Neural cell (in vitro differentiated cells): ENCODE data around the gene PRR5L. TPM values are rescaled to one million over a fixed set of nuclear protein-coding genes. Genes with fewer than 3 reads are reported as not detected.

Experiments used
- H2AFZ ChIP-seq: fragments of 200-600, 300-800 bp; sonication (generic), shearing (Covaris generic); 2 replicates; pipeline ENCODE4 v1.6.0; 2014; ENCODE audit warnings: low read depth, mild to moderate bottlenecking, antibody characterized with exemption, low read length, moderate library complexity
- H3F3A ChIP-seq: fragments of 200-600 bp; shearing (Covaris generic); 2 replicates; pipeline ENCODE4 v1.6.1; 2016; ENCODE audit warnings: mild to moderate bottlenecking, moderate library complexity, mixed read lengths, antibody characterized with exemption, low read length; ENCODE audit not compliant: insufficient read depth, poor library complexity, severe bottlenecking
- H3K27ac ChIP-seq: fragments of 200-600, 300-800 bp; sonication (generic), shearing (Covaris generic); 2 replicates; pipeline ENCODE4 v1.5.1; 2014; ENCODE audit warnings: mild to moderate bottlenecking, low read length, moderate library complexity
- H3K27me3 ChIP-seq: fragments of 300-800, 200-600 bp; sonication (generic), shearing (Covaris generic); 2 replicates; pipeline ENCODE4 v1.6.0; 2014; ENCODE audit warnings: mild to moderate bottlenecking, low read depth, low read length, moderate library complexity; ENCODE audit not compliant: insufficient read depth
- H3K36me3 ChIP-seq: fragments of 300-800, 200-600 bp; sonication (generic), shearing (Covaris generic); 2 replicates; pipeline ENCODE4 v1.5.1; 2014; ENCODE audit warnings: mild to moderate bottlenecking, antibody characterized with exemption, low read length, moderate library complexity; ENCODE audit not compliant: insufficient read depth
- H3K4me2 ChIP-seq: fragments of 300-800, 200-600 bp; sonication (generic), shearing (Covaris generic); 2 replicates; pipeline ENCODE4 v1.6.0; 2014; ENCODE audit warnings: mild to moderate bottlenecking, low read length
- H3K4me3 ChIP-seq: fragments of 300-800, 200-600 bp; sonication (generic), shearing (Covaris generic); 2 replicates; pipeline ENCODE4 v1.5.1; 2014; ENCODE audit warnings: mild to moderate bottlenecking, low read length, moderate library complexity
- H3K79me2 ChIP-seq: fragments of 200-600 bp; shearing (Covaris generic); replicated peaks from 2 replicates; pipeline ENCODE4 v1.6.0; 2014; ENCODE audit warnings: mild to moderate bottlenecking, low read length, moderate library complexity; ENCODE audit not compliant: insufficient read depth
- H3K9ac ChIP-seq: fragments of 300-800, 200-600 bp; sonication (generic), shearing (Covaris generic); 2 replicates; pipeline ENCODE4 v1.6.1; 2016; ENCODE audit warnings: mild to moderate bottlenecking, low read length, mixed read lengths
- H3K9me2 ChIP-seq: fragments of 200-600 bp; shearing (Covaris generic); 2 replicates; pipeline ENCODE4 v1.6.1; 2016; ENCODE audit warnings: mild to moderate bottlenecking, low read length, mixed read lengths; ENCODE audit not compliant: insufficient read depth
- H3K9me3 ChIP-seq: fragments of 200-600, 300-800 bp; sonication (generic), shearing (Covaris generic); 2 replicates; pipeline ENCODE4 v1.6.1; 2016; ENCODE audit warnings: mild to moderate bottlenecking, mixed run types, low read length, moderate library complexity, mixed read lengths
- H4K20me1 ChIP-seq: fragments of 200-600 bp; shearing (Covaris generic); 2 replicates; pipeline ENCODE4 v1.6.1; 2016; ENCODE audit warnings: mild to moderate bottlenecking, mixed run types; ENCODE audit not compliant: insufficient read depth
- CTCF ChIP-seq: fragments of 450-650 bp; IDR thresholded peaks from 2 replicates; pipeline ENCODE4 v1.5.1; 2014; ENCODE audit warnings: antibody characterized with exemption, mild to moderate bottlenecking, moderate library complexity; ENCODE audit not compliant: poor library complexity, severe bottlenecking
- EP300 ChIP-seq: fragments of 450-650 bp; conservative IDR thresholded peaks from 2 replicates; pipeline ENCODE4 v1.6.1; 2014; ENCODE audit warnings: antibody characterized with exemption, mild to moderate bottlenecking, moderate library complexity; ENCODE audit not compliant: poor library complexity, severe bottlenecking
- EZH2 ChIP-seq: fragments of 200-600, 300-800 bp; shearing (Covaris generic), sonication (generic); IDR thresholded peaks from 2 replicates; pipeline ENCODE4 v1.6.1; 2014; ENCODE audit warnings: antibody characterized with exemption, low read length, borderline replicate concordance, mild to moderate bottlenecking; ENCODE audit not compliant: insufficient read depth, poor library complexity, severe bottlenecking
- MXI1 ChIP-seq: fragments of 450-650 bp; conservative IDR thresholded peaks from 2 replicates; pipeline ENCODE4 v1.6.1; 2014; ENCODE audit warnings: antibody characterized with exemption, mild to moderate bottlenecking; ENCODE audit not compliant: poor library complexity, severe bottlenecking
- POLR2AphosphoS5 ChIP-seq: IDR thresholded peaks from 2 replicates; pipeline ENCODE4 v1.6.1; 2012
- RAD21 ChIP-seq: fragments of 450-650 bp; conservative IDR thresholded peaks from 2 replicates; pipeline ENCODE4 v1.6.1; 2014; ENCODE audit warnings: antibody characterized with exemption, mild to moderate bottlenecking, moderate library complexity
- REST ChIP-seq: IDR thresholded peaks from 2 replicates; pipeline ENCODE4 v1.6.1; 2012; ENCODE audit warnings: borderline replicate concordance
- SMC3 ChIP-seq: fragments of 450-650 bp; conservative IDR thresholded peaks from 2 replicates; pipeline ENCODE4 v1.6.1; 2014; ENCODE audit warnings: antibody characterized with exemption, mild to moderate bottlenecking, moderate library complexity; ENCODE audit not compliant: poor library complexity
- TAF1 ChIP-seq: IDR thresholded peaks from 2 replicates; pipeline ENCODE4 v1.6.1; 2012; ENCODE audit warnings: low read depth
- polyA plus RNA-seq: library from polyadenylated mRNA; depleted of rRNA; stranded (reverse); fragments of >200 nt; gene quantifications from 2 replicates; pipeline ENCODE4 v1.2.3, GENCODE V29; 2014

Gene PRR5L
- polyA plus RNA-seq, 1 donor from 2014 or later: 0.22 TPM

- no peaks in the 10 kb centered on the region for H4K20me1 ChIP-seq
- no peak overlapping the region for H3K9ac ChIP-seq
- H3K9me3 ChIP-seq: no peaks in the 10 kb centered on the region
- H3K4me2 ChIP-seq: no peak overlapping the region
- no peak overlapping the region for H2AFZ ChIP-seq
- H3K27ac ChIP-seq: no peak overlapping the region
- H3F3A ChIP-seq: no peaks in the 10 kb centered on the region
- TF ChIP-seq MXI1: no peak
- TF ChIP-seq RAD21: no peak
- no peak for TF ChIP-seq TAF1
- TF ChIP-seq EZH2: no peak
- no peak for TF ChIP-seq SMC3
- no peak for TF ChIP-seq EP300
- TF ChIP-seq POLR2AphosphoS5: no peak
- no peak for TF ChIP-seq CTCF
- TF ChIP-seq REST: no peak
- H3K79me2 ChIP-seq: no peaks in the 10 kb centered on the region
- H3K36me3 ChIP-seq: no peaks in the 10 kb centered on the region
- no peak overlapping the region for H3K4me3 ChIP-seq
- no peaks in the 10 kb centered on the region for H3K9me2 ChIP-seq
- no peaks in the 10 kb centered on the region for H3K27me3 ChIP-seq
Observed at GRCh38 chr11:36451045-36451444, 155.0 kb downstream of the PRR5L start.

GRCh38 chr11:36451681-36452080 lies 155.6 kb downstream of the PRR5L start:
- TF ChIP-seq SMC3 (no peak), RAD21 (no peak), TAF1 (no peak), POLR2AphosphoS5 (no peak), CTCF (no peak), EZH2 (no peak), EP300 (no peak), MXI1 (no peak), REST (no peak)
- Histone ChIP-seq H3K9ac (no peak overlapping the region), H2AFZ (no peak overlapping the region), H3K4me3 (no peak overlapping the region), H3K4me2 (no peak overlapping the region), H3F3A (no peaks in the 10 kb centered on the region), H3K9me3 (no peaks in the 10 kb centered on the region), H3K79me2 (no peaks in the 10 kb centered on the region), H3K27ac (no peak overlapping the region), H3K27me3 (no peaks in the 10 kb centered on the region), H3K36me3 (no peaks in the 10 kb centered on the region), H4K20me1 (no peaks in the 10 kb centered on the region), H3K9me2 (no peaks in the 10 kb centered on the region)
